Upper lobe of left lung (tissue), 6 donors: ENCODE measurements around the gene OR10G3. TPM values are rescaled to one million over a fixed set of nuclear protein-coding genes. Genes with fewer than 3 reads are reported as not detected.

ENCODE experiments used
- ATAC-seq, 2 donors: fragments of 200-7000 bp; cut with Tn5 transposase; one replicate each; pipeline ENCODE4 v1.9.1; 2022; ENCODE audit warnings: mild to moderate bottlenecking in 2 of 2, moderate library complexity in 2 of 2; ENCODE audit not compliant: low FRiP score in 2 of 2
- DNase-seq, 2 donors: peaks; one replicate each; pipeline ENCODE4 v3.0.0-alpha.2; 2019 to 2020
- H3K27ac ChIP-seq, 4 donors: fragments of 200-600 bp; sonication (generic); one replicate each; pipeline ENCODE4 v1.5.1; 2016 to 2019
- H3K27me3 ChIP-seq, 4 donors: fragments of 200-600 bp; sonication (generic); one replicate each; pipeline ENCODE4 v1.5.1; 2017 to 2019
- H3K36me3 ChIP-seq, 4 donors: fragments of 200-600 bp; sonication (generic); one replicate each; pipeline ENCODE4 v1.5.1; 2016 to 2019
- H3K4me1 ChIP-seq, 4 donors: fragments of 200-600 bp; sonication (generic); one replicate each; pipeline ENCODE4 v1.5.1; 2018 to 2019
- H3K4me3 ChIP-seq, 4 donors: fragments of 200-600 bp; sonication (generic); one replicate each; pipeline ENCODE4 v1.5.1; 2017 to 2019; ENCODE audit warnings: mild to moderate bottlenecking in 2 of 4, moderate library complexity in 1 of 4
- H3K9me3 ChIP-seq, 4 donors: fragments of 200-600 bp; sonication (generic); one replicate each; pipeline ENCODE4 v1.5.1; 2018 to 2019
- CTCF ChIP-seq, 6 experiments: fragments of 450-650 bp in 4 of 6; fragments of 200-600 bp in 2 of 6; sonication (generic) in 2 of 6; IDR thresholded peaks; one replicate each; pipeline ENCODE4 v1.5.1; 2016 to 2019; ENCODE audit warnings: antibody characterized with exemption in 6 of 6
- EP300 ChIP-seq, 4 donors: sonication (generic); formaldehyde crosslinking; IDR thresholded peaks; one replicate each; pipeline ENCODE4 v1.5.1; 2017; ENCODE audit warnings: antibody characterized with exemption in 4 of 4, control low read depth in 2 of 4
- POLR2A ChIP-seq, 4 donors: fragments of 450-650 bp; IDR thresholded peaks; one replicate each; pipeline ENCODE4 v1.5.1; 2016 to 2017; ENCODE audit warnings: antibody characterized with exemption in 4 of 4, mild to moderate bottlenecking in 2 of 4
- POLR2AphosphoS5 ChIP-seq, 2 donors: sonication (generic); formaldehyde crosslinking; IDR thresholded peaks; one replicate each; pipeline ENCODE4 v1.5.1; 2017; ENCODE audit warnings: antibody characterized with exemption in 2 of 2
- WGBS, 2 donors: methylation state at CpG; one replicate each; pipeline ENCODE4 v1.1.5; 2017 to 2018; 5-methylcytosine and 5-hydroxymethylcytosine counted together
- total RNA-seq, 6 donors: library from RNA; depleted of rRNA in 4 of 6; stranded (reverse); fragments of >200 nt in 4 of 6; gene quantifications; one replicate each; pipeline versions ENCODE4 v1.1.0 to v1.2.1, GENCODE V29; 2016 to 2021
- donor health status: DM: no; HTN: no; CAD: no; lungs with moderate emphysema.
- donor health status: DM: no; HTN: yes; CAD: no; lungs with severe emphysema.

OR10G3 gene
- total RNA-seq, 6 donors from 2014 or later = not detected

GRCh38 chr14:21536418-21537089 lies 43.3 kb downstream of the OR10G3 start:
- WGBS, 2 donors = 8 to 9% methylated on average over 18 to 25 of the region's 25 CpGs
- no peaks in the 10 kb centered on the region for H3K36me3 ChIP-seq
- peak; percentile 56 to 57 for ATAC-seq
- peaks cover 0 to 7% (median 0%) of the 10 kb centered on the region in 4 donors for H3K27me3 ChIP-seq
- no peak for TF ChIP-seq POLR2A (IDR thresholded peaks at IDR 0.05)
- TF ChIP-seq CTCF (IDR thresholded peaks at IDR 0.05) = no peak
- H3K27ac ChIP-seq = no peak overlapping the region
- H3K4me3 ChIP-seq = peak overlapping the region in 3 of 4 donors; percentile 8 to 45 (median 24)
- DNase-seq = no peak
- no peaks in the 10 kb centered on the region for H3K9me3 ChIP-seq
- H3K4me1 ChIP-seq = peaks cover 0 to 9% (median 3%) of the 10 kb centered on the region in 4 donors

- 46% methylated on average over 6 of the region's 6 CpGs for WGBS, 2 donors
- peaks cover 0 to 7% (median 0%) of the 10 kb centered on the region in 4 donors for H3K27me3 ChIP-seq
- ATAC-seq = peak; percentile 16 to 53
- no peaks in the 10 kb centered on the region for H3K36me3 ChIP-seq
- TF ChIP-seq EP300 (IDR thresholded peaks at IDR 0.05) (no peak), POLR2A (IDR thresholded peaks at IDR 0.05) (no peak), POLR2AphosphoS5 (IDR thresholded peaks at IDR 0.05) (no peak), CTCF (IDR thresholded peaks at IDR 0.05) (no peak)
- no peak for DNase-seq
- no peaks in the 10 kb centered on the region for H3K9me3 ChIP-seq
- peaks cover 0 to 9% (median 3%) of the 10 kb centered on the region in 4 donors for H3K4me1 ChIP-seq
- H3K27ac ChIP-seq = no peak overlapping the region
- H3K4me3 ChIP-seq = peak overlapping the region in 2 of 4 donors; percentile 8 to 45
Measured at GRCh38 chr14:21535545-21536417, 44.1 kb downstream of the OR10G3 start.

GRCh38 chr14:21534576-21534975 lies 45.3 kb downstream of the OR10G3 start:
- H3K4me3 ChIP-seq = no peak overlapping the region
- ATAC-seq (no peak), DNase-seq (no peak)
- H3K36me3 ChIP-seq = no peaks in the 10 kb centered on the region
- no peaks in the 10 kb centered on the region for H3K9me3 ChIP-seq
- H3K27me3 ChIP-seq = peaks cover 0 to 7% (median 0%) of the 10 kb centered on the region in 4 donors
- 59 to 73% methylated on average over 4 of the region's 4 CpGs for WGBS, 2 donors
- no peak for TF ChIP-seq EP300 (IDR thresholded peaks at IDR 0.05)
- peaks cover 0 to 9% (median 3%) of the 10 kb centered on the region in 4 donors for H3K4me1 ChIP-seq
- H3K27ac ChIP-seq = no peak overlapping the region

- Histone ChIP-seq H3K9me3 (no peaks in the 10 kb centered on the region), H3K27me3 (peaks cover 0 to 7% (median 0%) of the 10 kb centered on the region in 4 donors), H3K4me1 (peaks cover 0 to 9% (median 3%) of the 10 kb centered on the region in 4 donors), H3K27ac (no peak overlapping the region), H3K36me3 (no peaks in the 10 kb centered on the region), H3K4me3 (no peak overlapping the region)
- ATAC-seq = no peak
- DNase-seq = no peak
- TF ChIP-seq POLR2A (IDR thresholded peaks at IDR 0.05) (no peak), POLR2AphosphoS5 (IDR thresholded peaks at IDR 0.05) (no peak), CTCF (IDR thresholded peaks at IDR 0.05) (no peak), EP300 (IDR thresholded peaks at IDR 0.05) (no peak)
Measured at GRCh38 chr14:21533294-21533693, 46.6 kb downstream of the OR10G3 start.

- no peaks in the 10 kb centered on the region for H3K9me3 ChIP-seq
- H3K4me1 ChIP-seq = peaks cover 3 to 21% (median 12%) of the 10 kb centered on the region in 4 donors
- H3K27ac ChIP-seq = no peak overlapping the region
- no peaks in the 10 kb centered on the region for H3K36me3 ChIP-seq
- ATAC-seq (no peak), DNase-seq (no peak)
- TF ChIP-seq POLR2AphosphoS5 (IDR thresholded peaks at IDR 0.05) = no peak
- TF ChIP-seq CTCF (IDR thresholded peaks at IDR 0.05) = no peak
- TF ChIP-seq EP300 (IDR thresholded peaks at IDR 0.05) = no peak
- no peak for TF ChIP-seq POLR2A (IDR thresholded peaks at IDR 0.05)
- H3K27me3 ChIP-seq = no peaks in the 10 kb centered on the region
- H3K4me3 ChIP-seq = no peak overlapping the region
- 91 to 92% methylated on average over 1 of the region's 1 CpG for WGBS, 2 donors
Measured at GRCh38 chr14:21529515-21529914, 50.4 kb downstream of the OR10G3 start.
